Panc1 (cell line): ENCODE data around the gene GABRD. TPM values are rescaled to one million over a fixed set of nuclear protein-coding genes. Genes with fewer than 3 reads are reported as not detected.

Experiments used
- ATAC-seq: fragments of 200-7000 bp; cut with Tn5 transposase; 2 replicates; pipeline ENCODE4 v1.9.1; 2020; ENCODE audit warnings: mild to moderate bottlenecking, moderate library complexity
- BruUV-seq: library from RNA; stranded (reverse); fragments of 400-500 nt; replicated peaks from 2 replicates; lab custom pipeline; 2021; lab: Mats Ljungman, UMichigan
- CTCF ChIA-PET: fragments of 300-600 bp; sonication (Branson Sonifier 250); formaldehyde crosslinking; loops from one replicate; lab custom pipeline; 2022; ENCODE audit warnings: antibody characterized with exemption; lab: Charles Lee
- POLR2A ChIA-PET: fragments of 300-600 bp; sonication (Branson Sonifier 250); formaldehyde crosslinking; loops from one replicate; lab custom pipeline; 2022; ENCODE audit warnings: antibody characterized with exemption; lab: Charles Lee
- DNase-seq: peaks from one replicate; pipeline ENCODE4 v3.0.0-alpha.2; 2010; ENCODE audit warnings: low read depth, low spot score
- H3K27ac ChIP-seq: 2 replicates; pipeline ENCODE4 v1.5.1; 2011; ENCODE audit warnings: mild to moderate bottlenecking, low read length, inconsistent platforms
- H3K27me3 ChIP-seq: fragments of 200-500 bp; sonication (Bioruptor generic); 2 replicates; pipeline ENCODE4 v1.6.0; 2014; ENCODE audit warnings: low read length, inconsistent platforms; ENCODE audit not compliant: control insufficient read depth, insufficient read depth
- H3K36me3 ChIP-seq: fragments of 200-500 bp; sonication (Bioruptor generic); 2 replicates; pipeline ENCODE4 v1.5.1; 2014; ENCODE audit warnings: inconsistent platforms, mild to moderate bottlenecking, low read length, moderate library complexity; ENCODE audit not compliant: control insufficient read depth, insufficient read depth
- H3K4me1 ChIP-seq: 2 replicates; pipeline ENCODE4 v1.5.1; 2011; ENCODE audit warnings: inconsistent platforms, mild to moderate bottlenecking, low read length, moderate library complexity; ENCODE audit not compliant: control insufficient read depth, insufficient read depth
- H3K4me3 ChIP-seq, 2 experiments: 2 replicates each; pipeline ENCODE4 v1.5.1; 2011 to 2012; ENCODE audit warnings: low read depth in 2 of 2, low read length in 2 of 2, mild to moderate bottlenecking in 2 of 2, inconsistent platforms in 1 of 2, moderate library complexity in 1 of 2
- H3K9me3 ChIP-seq: fragments of 200-500 bp; sonication (Bioruptor generic); 2 replicates; pipeline ENCODE4 v1.5.1; 2014; ENCODE audit warnings: low read depth, mild to moderate bottlenecking, inconsistent platforms, low read length, moderate library complexity; ENCODE audit not compliant: control insufficient read depth, insufficient read depth
- POLR2AphosphoS5 ChIP-seq: IDR thresholded peaks from 2 replicates; pipeline ENCODE4 v1.6.1; 2012; ENCODE audit warnings: mild to moderate bottlenecking, low read depth, low read length, moderate library complexity
- SIN3A ChIP-seq: IDR thresholded peaks from 2 replicates; pipeline ENCODE4 v1.6.1; 2012; ENCODE audit warnings: low read depth, mild to moderate bottlenecking, low read length, moderate library complexity, borderline replicate concordance; ENCODE audit not compliant: insufficient read depth
- TCF7L2 ChIP-seq: IDR thresholded peaks from 2 replicates; pipeline ENCODE4 v1.6.1; 2011; ENCODE audit warnings: mild to moderate bottlenecking, low read depth, low read length, inconsistent platforms
- in situ Hi-C: cut with HindIII; loops from 2 replicates; pipeline ENCODE4 v1.10.0; 2016; ENCODE audit warnings: low sequenced_read_pairs, low pct_unique_long_range_greater_than_20kb
- intact Hi-C: fragments of 100-400 bp; cut with micrococcal nuclease; formaldehyde crosslinking; loops from one replicate; pipeline ENCODE4 v1.10.0; 2022; ENCODE audit not compliant: unreplicated experiment
- total RNA-seq: library from RNA; stranded (reverse); gene quantifications from one replicate; pipeline ENCODE4 v1.2.1, GENCODE V29; 2021; ENCODE audit not compliant: unreplicated experiment
- TF ChIP-seq, protein P1 (sequence below): fragments of 450-650 bp; IDR thresholded peaks from 2 replicates; pipeline ENCODE4 v1.5.1; 2017; ENCODE audit warnings: mild to moderate bottlenecking
- TF ChIP-seq, protein P2 (sequence below), 2 experiments: IDR thresholded peaks; 2 replicates each; pipeline ENCODE4 v1.6.1; 2011 to 2012; ENCODE audit warnings: low read depth in 2 of 2, control low read depth in 1 of 2, low read length in 1 of 2, mild to moderate bottlenecking in 1 of 2, moderate library complexity in 1 of 2; ENCODE audit not compliant: insufficient read depth in 1 of 2

GABRD gene
- total RNA-seq, 1 experiment from 2014 or later: 3.0 TPM

DNA sequence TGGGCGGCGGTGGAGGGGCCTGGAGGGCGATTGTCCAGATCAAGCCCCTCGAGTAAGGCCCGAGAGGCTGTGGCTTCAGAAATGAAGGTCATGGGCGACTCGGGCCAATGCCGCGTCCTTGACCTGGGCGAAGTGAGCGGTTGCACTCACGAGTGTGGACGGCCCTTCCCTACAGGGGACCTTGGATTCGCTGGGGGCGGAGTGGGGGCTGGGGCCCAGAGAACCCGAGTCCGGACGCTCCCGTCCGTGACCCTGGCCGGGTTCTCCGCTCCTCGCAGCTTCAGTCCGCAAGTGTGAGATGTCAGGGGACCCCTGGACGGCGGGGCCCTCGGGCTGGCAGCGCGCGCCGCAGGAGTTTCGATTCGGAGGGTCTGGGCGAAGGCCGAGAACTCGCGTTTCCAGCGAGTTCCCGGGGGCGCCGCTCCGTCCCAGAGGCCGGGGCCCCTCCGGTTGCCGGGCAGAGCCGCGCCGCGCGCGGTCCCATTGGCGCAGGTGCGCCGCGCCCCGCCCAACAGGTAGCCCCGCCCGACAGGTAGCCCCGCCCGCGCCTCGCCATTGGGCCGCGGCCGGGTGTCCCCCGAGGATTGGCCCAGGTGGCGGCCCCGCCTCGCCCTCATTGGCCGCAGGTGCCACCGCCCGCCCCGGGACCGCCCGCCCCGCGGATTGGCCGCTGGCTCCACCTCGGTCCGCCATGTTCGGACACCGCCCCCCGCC, 30.7 kb downstream of the GABRD start, which contains the start of gene PRKCZ:
Gene PRKCZ (plus strand): TSS at position 694 of the 714 bp plus-strand sequence. CDS start 220 bp downstream, outside the sequence.
- TF ChIP-seq POLR2AphosphoS5: peak; percentile 31; the same call in 1 of the 2 replicates
- no peak for TF ChIP-seq SIN3A
- no TSS peak for BruUV-seq
- intact Hi-C loops (loop anchor here (5.0 kb wide), 1 partner anchor 108 kb away; no protein-coding TSS in a partner anchor), in situ Hi-C loops (no loop called here)
- DNase-seq (no peak), ATAC-seq (peak; percentile 92)
- ChIA-PET CTCF (interaction anchor here (0.7 to 0.9 kb wide), 3 partner anchors 54 to 202 kb away, joined by 4 to 7 read pairs (median 4); no protein-coding TSS in a partner anchor), POLR2A (no interaction called here)
- H3K4me3 ChIP-seq: peak within 1 kb of the TSS; percentile 65 to 73
- H3K27me3 ChIP-seq: no peaks in the 10 kb centered on the region
- H3K4me1 ChIP-seq: peaks cover 9% of the 10 kb centered on the region
- peak within 1 kb of the TSS; percentile 66 for H3K27ac ChIP-seq
- no peaks in the 10 kb centered on the region for H3K9me3 ChIP-seq
- no peaks in the 10 kb centered on the region; the same call in 1 of the 2 replicates for H3K36me3 ChIP-seq

DNA sequence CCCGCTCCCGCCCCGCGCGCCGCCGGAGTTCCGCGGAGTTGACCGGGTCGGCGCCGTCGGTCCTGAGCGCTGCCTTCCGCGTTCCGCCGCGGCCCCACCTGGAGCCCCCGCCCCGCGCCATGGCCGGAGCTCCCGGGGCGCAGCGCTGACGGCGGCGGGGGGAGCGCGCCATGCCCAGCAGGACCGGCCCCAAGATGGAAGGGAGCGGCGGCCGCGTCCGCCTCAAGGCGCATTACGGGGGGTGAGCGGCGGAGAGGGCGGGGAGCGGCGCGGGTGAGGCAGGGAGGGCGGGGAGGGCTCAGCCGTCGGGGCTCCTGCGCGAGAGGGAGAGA, 31.3 kb downstream of the GABRD start:
- no TSS peak for BruUV-seq
- Histone ChIP-seq H3K4me3 (peak overlapping the region; percentile 63 to 68), H3K9me3 (no peaks in the 10 kb centered on the region), H3K36me3 (no peaks in the 10 kb centered on the region; the same call in 1 of the 2 replicates), H3K4me1 (peaks cover 9% of the 10 kb centered on the region), H3K27me3 (no peaks in the 10 kb centered on the region), H3K27ac (no peak overlapping the region; the same call in 1 of the 2 replicates)
- CTCF ChIA-PET: interaction anchor here (0.7 to 0.9 kb wide), 3 partner anchors 53 to 202 kb away, joined by 4 to 7 read pairs (median 4); no protein-coding TSS in a partner anchor
- TF ChIP-seq POLR2AphosphoS5 (no peak), SIN3A (no peak), TCF7L2 (no peak)
- TF ChIP-seq, protein P1, sequence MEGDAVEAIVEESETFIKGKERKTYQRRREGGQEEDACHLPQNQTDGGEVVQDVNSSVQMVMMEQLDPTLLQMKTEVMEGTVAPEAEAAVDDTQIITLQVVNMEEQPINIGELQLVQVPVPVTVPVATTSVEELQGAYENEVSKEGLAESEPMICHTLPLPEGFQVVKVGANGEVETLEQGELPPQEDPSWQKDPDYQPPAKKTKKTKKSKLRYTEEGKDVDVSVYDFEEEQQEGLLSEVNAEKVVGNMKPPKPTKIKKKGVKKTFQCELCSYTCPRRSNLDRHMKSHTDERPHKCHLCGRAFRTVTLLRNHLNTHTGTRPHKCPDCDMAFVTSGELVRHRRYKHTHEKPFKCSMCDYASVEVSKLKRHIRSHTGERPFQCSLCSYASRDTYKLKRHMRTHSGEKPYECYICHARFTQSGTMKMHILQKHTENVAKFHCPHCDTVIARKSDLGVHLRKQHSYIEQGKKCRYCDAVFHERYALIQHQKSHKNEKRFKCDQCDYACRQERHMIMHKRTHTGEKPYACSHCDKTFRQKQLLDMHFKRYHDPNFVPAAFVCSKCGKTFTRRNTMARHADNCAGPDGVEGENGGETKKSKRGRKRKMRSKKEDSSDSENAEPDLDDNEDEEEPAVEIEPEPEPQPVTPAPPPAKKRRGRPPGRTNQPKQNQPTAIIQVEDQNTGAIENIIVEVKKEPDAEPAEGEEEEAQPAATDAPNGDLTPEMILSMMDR: no peak
- TF ChIP-seq, protein P2, sequence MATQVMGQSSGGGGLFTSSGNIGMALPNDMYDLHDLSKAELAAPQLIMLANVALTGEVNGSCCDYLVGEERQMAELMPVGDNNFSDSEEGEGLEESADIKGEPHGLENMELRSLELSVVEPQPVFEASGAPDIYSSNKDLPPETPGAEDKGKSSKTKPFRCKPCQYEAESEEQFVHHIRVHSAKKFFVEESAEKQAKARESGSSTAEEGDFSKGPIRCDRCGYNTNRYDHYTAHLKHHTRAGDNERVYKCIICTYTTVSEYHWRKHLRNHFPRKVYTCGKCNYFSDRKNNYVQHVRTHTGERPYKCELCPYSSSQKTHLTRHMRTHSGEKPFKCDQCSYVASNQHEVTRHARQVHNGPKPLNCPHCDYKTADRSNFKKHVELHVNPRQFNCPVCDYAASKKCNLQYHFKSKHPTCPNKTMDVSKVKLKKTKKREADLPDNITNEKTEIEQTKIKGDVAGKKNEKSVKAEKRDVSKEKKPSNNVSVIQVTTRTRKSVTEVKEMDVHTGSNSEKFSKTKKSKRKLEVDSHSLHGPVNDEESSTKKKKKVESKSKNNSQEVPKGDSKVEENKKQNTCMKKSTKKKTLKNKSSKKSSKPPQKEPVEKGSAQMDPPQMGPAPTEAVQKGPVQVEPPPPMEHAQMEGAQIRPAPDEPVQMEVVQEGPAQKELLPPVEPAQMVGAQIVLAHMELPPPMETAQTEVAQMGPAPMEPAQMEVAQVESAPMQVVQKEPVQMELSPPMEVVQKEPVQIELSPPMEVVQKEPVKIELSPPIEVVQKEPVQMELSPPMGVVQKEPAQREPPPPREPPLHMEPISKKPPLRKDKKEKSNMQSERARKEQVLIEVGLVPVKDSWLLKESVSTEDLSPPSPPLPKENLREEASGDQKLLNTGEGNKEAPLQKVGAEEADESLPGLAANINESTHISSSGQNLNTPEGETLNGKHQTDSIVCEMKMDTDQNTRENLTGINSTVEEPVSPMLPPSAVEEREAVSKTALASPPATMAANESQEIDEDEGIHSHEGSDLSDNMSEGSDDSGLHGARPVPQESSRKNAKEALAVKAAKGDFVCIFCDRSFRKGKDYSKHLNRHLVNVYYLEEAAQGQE (IDR thresholded peaks at IDR 0.05; ENCODE audit: insufficient read depth in 1 of 2, low read depth in 2 of 2, low read length in 1 of 2): no peak
- POLR2A ChIA-PET: no interaction called here
- DNase-seq: no peak
- ATAC-seq: peak; percentile 44
- in situ Hi-C loops: no loop called here
- intact Hi-C loops: no loop called here
